Embryonic facial prominence (tissue), 1 donor: Measurements from ENCODE around the gene TTLL1.
"Not testable (repeated sequence)": the region's sequence is repeated elsewhere in the genome, so short reads cannot be mapped to it uniquely, and the experiment has no call there.

Experiments
- DNase-seq: peaks from one replicate; pipeline ENCODE4 v3.0.0-alpha.2; 2016; ENCODE audit errors: extremely low spot score

TTLL1 gene

GRCh38 chr22:43110444-43110926 lies 21.3 kb upstream of the TTLL1 start, which contains the start of gene BIK:
BIK (plus strand) TSS chr22:43110750; CDS start chr22:43124023, 13,273 bp downstream.
- DNase-seq, result no peak

- no peak for DNase-seq
Measured at GRCh38 chr22:43109921-43110443, 20.8 kb upstream of the TTLL1 start.

- DNase-seq, result no peak
Measured at GRCh38 chr22:43109511-43109910, 20.3 kb upstream of the TTLL1 start.

GRCh38 chr22:43106302-43106701 lies 17.1 kb upstream of the TTLL1 start:
- no peak for DNase-seq

GRCh38 chr22:43104950-43105349 lies 15.8 kb upstream of the TTLL1 start:
- not testable (repeated sequence) for DNase-seq

- not testable (repeated sequence) for DNase-seq
Measured at GRCh38 chr22:43104056-43104625, 14.9 kb upstream of the TTLL1 start.

- DNase-seq, result no peak
Measured at GRCh38 chr22:43101306-43101705, 12.1 kb upstream of the TTLL1 start.

- DNase-seq, result no peak
Measured at GRCh38 chr22:43100225-43100624, 11.0 kb upstream of the TTLL1 start.

GRCh38 chr22:43099095-43099494 lies 9.9 kb upstream of the TTLL1 start:
- DNase-seq, result no peak

- DNase-seq, result no peak
Measured at GRCh38 chr22:43098356-43098755, 9.2 kb upstream of the TTLL1 start.

- DNase-seq, result no peak
Measured at GRCh38 chr22:43096420-43096819, 7.2 kb upstream of the TTLL1 start.

GRCh38 chr22:43094551-43094950 lies 5.4 kb upstream of the TTLL1 start:
- DNase-seq, result no peak

- DNase-seq, result no peak
Measured at GRCh38 chr22:43094085-43094484, 4.9 kb upstream of the TTLL1 start.

GRCh38 chr22:43092085-43092484 lies 2.9 kb upstream of the TTLL1 start:
- no peak for DNase-seq

GRCh38 chr22:43090130-43090789 lies 1.1 kb upstream of the TTLL1 start:
- DNase-seq, result peak; percentile 65

- DNase-seq, result no peak
Measured at GRCh38 chr22:43088627-43088983, 586 bp downstream of the TTLL1 start.

- DNase-seq, result no peak
Measured at GRCh38 chr22:43085658-43086606, 3.3 kb downstream of the TTLL1 start.

- no peak for DNase-seq
Measured at GRCh38 chr22:43081968-43082367, 7.2 kb downstream of the TTLL1 start.

GRCh38 chr22:43080616-43081015 lies 8.6 kb downstream of the TTLL1 start:
- no peak for DNase-seq

GRCh38 chr22:43079742-43080141 lies 9.4 kb downstream of the TTLL1 start:
- DNase-seq, result no peak

- DNase-seq, result no peak
Measured at GRCh38 chr22:43078522-43078921, 10.7 kb downstream of the TTLL1 start.
